Measurements from ENCODE around the gene BMP7.
"Not testable (repeated sequence)": the region's sequence is repeated elsewhere in the genome, so short reads cannot be mapped to it uniquely, and the experiment has no call there.

The BMP7 gene

GRCh38 chr20:57288651-57289277 lies 22.3 kb upstream of the BMP7 start:
- no peak for DNase-seq (ENCODE audit: low read depth, low spot score)

GRCh38 chr20:57287901-57288300 lies 21.5 kb upstream of the BMP7 start:
- DNase-seq (ENCODE audit: low read depth, low spot score) = no peak

- no peak for DNase-seq (ENCODE audit: low read depth, low spot score)
These were observed 20.8 kb upstream of the BMP7 start for GRCh38 chr20:57287007-57287880.

- no peak for DNase-seq (ENCODE audit: low read depth, low spot score)
These were observed 17.4 kb upstream of the BMP7 start for GRCh38 chr20:57283860-57284259.

GRCh38 chr20:57282670-57283361 lies 16.4 kb upstream of the BMP7 start:
- no peak for DNase-seq (ENCODE audit: low read depth, low spot score)

GRCh38 chr20:57281900-57282299 lies 15.5 kb upstream of the BMP7 start:
- DNase-seq (ENCODE audit: low read depth, low spot score) = no peak

- no peak for DNase-seq (ENCODE audit: low read depth, low spot score)
These were observed 13.8 kb upstream of the BMP7 start for GRCh38 chr20:57280221-57280620.

GRCh38 chr20:57279548-57279947 lies 13.1 kb upstream of the BMP7 start:
- DNase-seq (ENCODE audit: low read depth, low spot score) = not testable (repeated sequence)

GRCh38 chr20:57278457-57278856 lies 12.0 kb upstream of the BMP7 start:
- no peak for DNase-seq (ENCODE audit: low read depth, low spot score)

- DNase-seq (ENCODE audit: low read depth, low spot score) = no peak
These were observed 11.1 kb upstream of the BMP7 start for GRCh38 chr20:57277398-57278105.

GRCh38 chr20:57276221-57276620 lies 9.8 kb upstream of the BMP7 start:
- no peak for DNase-seq (ENCODE audit: low read depth, low spot score)

GRCh38 chr20:57275813-57276212 lies 9.4 kb upstream of the BMP7 start:
- DNase-seq (ENCODE audit: low read depth, low spot score) = no peak

- DNase-seq (ENCODE audit: low read depth, low spot score) = no peak
These were observed 8.9 kb upstream of the BMP7 start for GRCh38 chr20:57275334-57275733.

GRCh38 chr20:57274846-57275245 lies 8.4 kb upstream of the BMP7 start:
- DNase-seq (ENCODE audit: low read depth, low spot score) = no peak

- DNase-seq (ENCODE audit: low read depth, low spot score) = no peak
These were observed 7.9 kb upstream of the BMP7 start for GRCh38 chr20:57274299-57274698.

GRCh38 chr20:57272883-57273535 lies 6.6 kb upstream of the BMP7 start:
- no peak for DNase-seq (ENCODE audit: low read depth, low spot score)

- DNase-seq (ENCODE audit: low read depth, low spot score) = no peak
These were observed 4.0 kb upstream of the BMP7 start for GRCh38 chr20:57270204-57270984.

GRCh38 chr20:57269148-57269984 lies 2.9 kb upstream of the BMP7 start:
- DNase-seq (ENCODE audit: low read depth, low spot score) = no peak

- DNase-seq (ENCODE audit: low read depth, low spot score) = no peak
These were observed 2.1 kb upstream of the BMP7 start for GRCh38 chr20:57268399-57269076.

Data from brain pericyte (primary cell).